ENCODE data around the gene CCN2. TPM values are rescaled to one million over a fixed set of nuclear protein-coding genes. Genes with fewer than 3 reads are reported as not detected.

The CCN2 gene
- total and polyA plus RNA-seq, 2 of the 8 experiments (the other 6 are each of a cell fraction or from before 2014, with no cell fraction given): 25.0 to 107 TPM

DNA sequence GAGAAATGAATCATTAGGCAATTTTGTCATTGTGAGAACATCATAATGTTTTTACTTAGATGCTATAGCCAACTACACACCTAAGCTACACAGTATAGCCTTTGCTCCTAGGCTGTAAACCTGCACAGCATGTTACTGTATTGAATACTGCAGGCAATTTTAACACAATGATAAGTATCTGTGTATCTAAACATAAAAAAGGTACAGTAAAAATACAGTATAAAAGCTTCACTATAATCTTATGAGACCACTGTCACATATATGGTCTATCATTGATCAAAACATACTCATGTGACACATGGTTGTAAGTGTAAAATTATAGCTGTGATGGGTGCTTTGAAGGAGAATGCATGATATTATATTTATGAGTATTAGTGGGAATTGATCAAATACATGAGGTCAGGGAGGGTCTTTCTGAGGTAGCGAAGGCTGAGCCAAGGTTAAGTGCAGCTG is 29.2 kb upstream of the CCN2 start (continued):
- TF ChIP-seq, protein P1, sequence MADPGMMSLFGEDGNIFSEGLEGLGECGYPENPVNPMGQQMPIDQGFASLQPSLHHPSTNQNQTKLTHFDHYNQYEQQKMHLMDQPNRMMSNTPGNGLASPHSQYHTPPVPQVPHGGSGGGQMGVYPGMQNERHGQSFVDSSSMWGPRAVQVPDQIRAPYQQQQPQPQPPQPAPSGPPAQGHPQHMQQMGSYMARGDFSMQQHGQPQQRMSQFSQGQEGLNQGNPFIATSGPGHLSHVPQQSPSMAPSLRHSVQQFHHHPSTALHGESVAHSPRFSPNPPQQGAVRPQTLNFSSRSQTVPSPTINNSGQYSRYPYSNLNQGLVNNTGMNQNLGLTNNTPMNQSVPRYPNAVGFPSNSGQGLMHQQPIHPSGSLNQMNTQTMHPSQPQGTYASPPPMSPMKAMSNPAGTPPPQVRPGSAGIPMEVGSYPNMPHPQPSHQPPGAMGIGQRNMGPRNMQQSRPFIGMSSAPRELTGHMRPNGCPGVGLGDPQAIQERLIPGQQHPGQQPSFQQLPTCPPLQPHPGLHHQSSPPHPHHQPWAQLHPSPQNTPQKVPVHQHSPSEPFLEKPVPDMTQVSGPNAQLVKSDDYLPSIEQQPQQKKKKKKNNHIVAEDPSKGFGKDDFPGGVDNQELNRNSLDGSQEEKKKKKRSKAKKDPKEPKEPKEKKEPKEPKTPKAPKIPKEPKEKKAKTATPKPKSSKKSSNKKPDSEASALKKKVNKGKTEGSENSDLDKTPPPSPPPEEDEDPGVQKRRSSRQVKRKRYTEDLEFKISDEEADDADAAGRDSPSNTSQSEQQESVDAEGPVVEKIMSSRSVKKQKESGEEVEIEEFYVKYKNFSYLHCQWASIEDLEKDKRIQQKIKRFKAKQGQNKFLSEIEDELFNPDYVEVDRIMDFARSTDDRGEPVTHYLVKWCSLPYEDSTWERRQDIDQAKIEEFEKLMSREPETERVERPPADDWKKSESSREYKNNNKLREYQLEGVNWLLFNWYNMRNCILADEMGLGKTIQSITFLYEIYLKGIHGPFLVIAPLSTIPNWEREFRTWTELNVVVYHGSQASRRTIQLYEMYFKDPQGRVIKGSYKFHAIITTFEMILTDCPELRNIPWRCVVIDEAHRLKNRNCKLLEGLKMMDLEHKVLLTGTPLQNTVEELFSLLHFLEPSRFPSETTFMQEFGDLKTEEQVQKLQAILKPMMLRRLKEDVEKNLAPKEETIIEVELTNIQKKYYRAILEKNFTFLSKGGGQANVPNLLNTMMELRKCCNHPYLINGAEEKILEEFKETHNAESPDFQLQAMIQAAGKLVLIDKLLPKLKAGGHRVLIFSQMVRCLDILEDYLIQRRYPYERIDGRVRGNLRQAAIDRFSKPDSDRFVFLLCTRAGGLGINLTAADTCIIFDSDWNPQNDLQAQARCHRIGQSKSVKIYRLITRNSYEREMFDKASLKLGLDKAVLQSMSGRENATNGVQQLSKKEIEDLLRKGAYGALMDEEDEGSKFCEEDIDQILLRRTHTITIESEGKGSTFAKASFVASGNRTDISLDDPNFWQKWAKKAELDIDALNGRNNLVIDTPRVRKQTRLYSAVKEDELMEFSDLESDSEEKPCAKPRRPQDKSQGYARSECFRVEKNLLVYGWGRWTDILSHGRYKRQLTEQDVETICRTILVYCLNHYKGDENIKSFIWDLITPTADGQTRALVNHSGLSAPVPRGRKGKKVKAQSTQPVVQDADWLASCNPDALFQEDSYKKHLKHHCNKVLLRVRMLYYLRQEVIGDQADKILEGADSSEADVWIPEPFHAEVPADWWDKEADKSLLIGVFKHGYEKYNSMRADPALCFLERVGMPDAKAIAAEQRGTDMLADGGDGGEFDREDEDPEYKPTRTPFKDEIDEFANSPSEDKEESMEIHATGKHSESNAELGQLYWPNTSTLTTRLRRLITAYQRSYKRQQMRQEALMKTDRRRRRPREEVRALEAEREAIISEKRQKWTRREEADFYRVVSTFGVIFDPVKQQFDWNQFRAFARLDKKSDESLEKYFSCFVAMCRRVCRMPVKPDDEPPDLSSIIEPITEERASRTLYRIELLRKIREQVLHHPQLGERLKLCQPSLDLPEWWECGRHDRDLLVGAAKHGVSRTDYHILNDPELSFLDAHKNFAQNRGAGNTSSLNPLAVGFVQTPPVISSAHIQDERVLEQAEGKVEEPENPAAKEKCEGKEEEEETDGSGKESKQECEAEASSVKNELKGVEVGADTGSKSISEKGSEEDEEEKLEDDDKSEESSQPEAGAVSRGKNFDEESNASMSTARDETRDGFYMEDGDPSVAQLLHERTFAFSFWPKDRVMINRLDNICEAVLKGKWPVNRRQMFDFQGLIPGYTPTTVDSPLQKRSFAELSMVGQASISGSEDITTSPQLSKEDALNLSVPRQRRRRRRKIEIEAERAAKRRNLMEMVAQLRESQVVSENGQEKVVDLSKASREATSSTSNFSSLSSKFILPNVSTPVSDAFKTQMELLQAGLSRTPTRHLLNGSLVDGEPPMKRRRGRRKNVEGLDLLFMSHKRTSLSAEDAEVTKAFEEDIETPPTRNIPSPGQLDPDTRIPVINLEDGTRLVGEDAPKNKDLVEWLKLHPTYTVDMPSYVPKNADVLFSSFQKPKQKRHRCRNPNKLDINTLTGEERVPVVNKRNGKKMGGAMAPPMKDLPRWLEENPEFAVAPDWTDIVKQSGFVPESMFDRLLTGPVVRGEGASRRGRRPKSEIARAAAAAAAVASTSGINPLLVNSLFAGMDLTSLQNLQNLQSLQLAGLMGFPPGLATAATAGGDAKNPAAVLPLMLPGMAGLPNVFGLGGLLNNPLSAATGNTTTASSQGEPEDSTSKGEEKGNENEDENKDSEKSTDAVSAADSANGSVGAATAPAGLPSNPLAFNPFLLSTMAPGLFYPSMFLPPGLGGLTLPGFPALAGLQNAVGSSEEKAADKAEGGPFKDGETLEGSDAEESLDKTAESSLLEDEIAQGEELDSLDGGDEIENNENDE (IDR thresholded peaks at IDR 0.05; ENCODE audit: insufficient replicate concordance, low read length): no peak
- no peak for TF ChIP-seq CREB1 (IDR thresholded peaks at IDR 0.05)
- TF ChIP-seq CHD2 (IDR thresholded peaks at IDR 0.05; ENCODE audit: low read length): no peak
- no peak for TF ChIP-seq ZNF274 (IDR thresholded peaks at IDR 0.05; ENCODE audit: borderline replicate concordance, extremely low read depth, low read length)
- TF ChIP-seq TAF7 (optimal IDR thresholded peaks at IDR 0.05; ENCODE audit: borderline replicate concordance, low read depth, low read length): no peak
- no peak for TF ChIP-seq RAD21 (IDR thresholded peaks at IDR 0.05 in 1 of 2, conservative IDR thresholded peaks at IDR 0.05 in 1 of 2; ENCODE audit: low read depth in 2 of 2, low read length in 2 of 2)
- TF ChIP-seq HDAC6 (IDR thresholded peaks at IDR 0.05; ENCODE audit: low read depth, low read length): no peak
